ENCODE measurements around the gene PRSS50. TPM values are rescaled to one million over a fixed set of nuclear protein-coding genes. Genes with fewer than 3 reads are reported as not detected.

PRSS50 gene
- total RNA-seq, 1 donor from 2014 or later = not detected

- peak; percentile 21 to 46 for DNase-seq (ENCODE audit: low read depth in 2 of 2)
These were observed 25.1 kb downstream of the PRSS50 start for GRCh38 chr3:46692566-46692990.

- DNase-seq (ENCODE audit: low read depth in 2 of 2) = peak in 1 of 2 donors; percentile 26
These were observed 26.9 kb downstream of the PRSS50 start for GRCh38 chr3:46690798-46691197.

- no peak for DNase-seq (ENCODE audit: low read depth in 2 of 2)
These were observed 32.2 kb downstream of the PRSS50 start for GRCh38 chr3:46685446-46685845.

- DNase-seq (ENCODE audit: low read depth in 2 of 2) = no peak
These were observed 32.8 kb downstream of the PRSS50 start for GRCh38 chr3:46684891-46685290.

DNA sequence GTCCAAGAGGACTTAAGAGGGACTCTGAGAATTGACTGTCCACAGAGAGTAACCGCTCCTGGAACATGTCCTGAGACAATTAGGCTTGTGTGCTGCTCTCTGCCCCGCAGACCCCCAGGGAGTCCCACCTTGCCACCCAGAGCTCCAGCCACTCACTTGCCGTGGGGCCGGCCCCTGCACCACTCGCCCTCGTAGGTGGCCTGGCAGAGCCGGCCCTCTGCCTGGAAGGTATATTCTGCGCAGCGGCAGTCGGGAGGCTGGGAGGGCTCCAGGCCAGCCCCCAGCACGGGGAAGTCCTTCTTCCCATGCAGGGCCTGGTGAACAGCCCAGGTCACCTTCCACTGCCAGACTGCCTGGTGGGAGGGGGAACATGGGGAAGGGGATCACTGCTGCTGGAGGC lies 34.7 kb downstream of the PRSS50 start:
- no peak for DNase-seq (ENCODE audit: low read depth in 2 of 2)

DNA sequence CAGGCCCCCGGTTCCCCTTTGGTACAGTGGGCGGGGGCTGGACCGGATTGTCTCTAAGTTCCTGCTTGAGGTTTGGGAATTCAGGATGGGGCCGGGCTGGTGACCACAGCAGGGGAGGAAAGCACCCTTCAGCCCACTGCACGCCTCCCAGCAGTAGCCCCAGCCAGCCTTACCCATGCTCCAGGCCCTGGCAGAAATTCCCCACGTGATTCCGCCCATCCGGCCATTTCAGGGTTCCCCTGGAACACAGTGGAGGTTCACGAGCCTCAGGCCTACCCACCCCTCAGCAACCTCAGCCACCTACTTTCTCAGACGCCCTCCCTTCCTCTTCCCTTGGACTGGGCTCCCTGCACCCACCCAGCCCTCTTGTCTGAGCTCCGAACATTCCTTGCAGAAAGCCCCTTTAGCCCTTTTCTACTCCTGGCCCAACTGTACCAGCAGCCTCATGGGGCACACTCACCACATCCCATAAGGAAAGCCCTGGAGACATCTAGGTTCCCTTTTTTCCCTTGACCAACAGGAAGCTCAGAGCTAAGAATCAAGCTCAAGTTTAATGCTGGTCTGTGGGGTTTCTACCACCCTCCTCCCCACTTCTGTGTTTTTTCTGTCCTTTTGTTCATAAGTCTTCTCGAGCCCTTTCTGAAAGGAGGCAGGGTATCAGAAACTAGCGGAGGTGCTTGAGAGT lies 35.7 kb downstream of the PRSS50 start:
- DNase-seq (ENCODE audit: low read depth in 2 of 2) = no peak

DNA sequence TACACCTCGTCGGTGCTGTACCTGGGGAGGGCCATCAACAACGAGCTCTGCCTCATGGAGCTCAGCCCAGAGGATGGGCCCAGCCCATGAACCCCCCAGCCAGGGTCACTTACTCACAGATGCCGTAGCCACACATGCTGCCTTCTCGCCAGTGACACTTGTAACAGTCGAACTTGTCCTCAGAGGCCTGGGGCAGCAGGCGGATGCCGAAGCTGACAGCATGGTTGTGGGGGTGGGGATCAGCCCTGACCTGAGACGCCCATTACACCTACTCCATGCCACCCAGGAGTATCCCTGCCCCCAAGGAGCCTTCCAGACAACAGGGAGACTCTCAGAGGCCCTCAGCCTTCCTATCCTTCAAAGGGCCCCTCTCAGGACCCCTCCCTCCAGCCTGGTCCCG lies 36.3 kb downstream of the PRSS50 start:
- DNase-seq (ENCODE audit: low read depth in 2 of 2) = no peak

DNA sequence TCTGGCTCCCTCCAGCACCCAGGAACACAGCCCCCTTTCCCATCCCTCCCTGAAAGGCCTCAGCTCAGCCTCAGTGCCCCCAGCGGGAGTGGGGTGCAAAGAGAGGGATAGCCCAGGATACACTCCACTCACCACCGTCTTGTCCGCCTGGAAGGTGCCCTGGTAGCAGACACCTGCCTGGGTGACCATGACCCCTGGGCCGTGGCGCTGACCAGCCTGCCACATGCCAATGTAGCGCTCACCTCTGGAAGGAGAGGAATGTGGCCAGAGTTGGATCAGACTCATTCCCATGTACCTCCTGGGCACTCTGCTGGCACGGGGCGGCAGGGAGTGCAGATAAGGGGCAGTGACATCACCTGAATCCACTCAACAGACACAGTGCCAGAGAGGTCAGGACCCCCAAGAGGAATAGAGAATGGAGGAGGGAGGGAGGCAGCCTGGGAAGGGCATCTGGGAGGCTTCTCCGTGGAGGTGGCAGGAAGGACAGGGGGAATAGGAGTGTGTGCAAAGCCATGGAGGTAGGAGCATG lies 37.3 kb downstream of the PRSS50 start:
- DNase-seq (ENCODE audit: low read depth in 2 of 2) = no peak

DNA sequence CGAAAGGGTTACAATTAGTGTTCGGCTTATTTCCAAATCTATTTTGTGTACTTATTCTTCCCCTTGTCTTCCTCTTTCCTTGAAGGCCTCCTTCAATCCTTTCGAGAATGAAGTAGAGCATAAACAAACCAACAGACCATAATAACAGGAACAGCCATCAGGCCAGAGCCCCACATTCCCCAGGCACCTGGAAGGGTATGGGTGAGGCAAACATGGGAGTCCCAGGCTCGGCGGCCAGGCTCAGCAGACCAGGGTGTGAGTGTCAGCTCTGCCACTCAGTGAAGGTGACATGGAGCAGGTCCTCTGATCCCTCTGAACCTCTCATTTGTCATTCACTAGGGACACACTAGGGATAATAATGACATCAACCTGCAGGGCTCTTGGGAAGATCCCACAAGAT lies 38.0 kb downstream of the PRSS50 start:
- no peak for DNase-seq (ENCODE audit: low read depth in 2 of 2)

GRCh38 chr3:46678280-46678679 lies 39.4 kb downstream of the PRSS50 start:
- no peak for DNase-seq (ENCODE audit: low read depth in 2 of 2)

DNA sequence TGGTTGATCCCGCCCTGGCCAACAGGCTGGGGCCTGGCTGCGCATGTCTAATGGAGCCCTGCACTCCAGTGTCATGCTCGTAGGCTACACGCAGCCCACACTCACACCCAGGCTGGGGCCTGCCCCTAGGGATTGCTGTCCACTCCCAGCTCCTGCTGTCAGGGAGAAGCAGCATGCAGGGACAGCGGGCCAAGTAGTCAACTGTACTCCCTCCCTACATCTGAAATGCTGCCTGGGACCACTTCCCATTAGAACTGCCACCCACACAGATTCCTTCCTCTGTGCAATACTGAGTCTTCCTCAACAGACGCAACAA lies 40.3 kb downstream of the PRSS50 start:
- no peak for DNase-seq (ENCODE audit: low read depth in 2 of 2)

DNA sequence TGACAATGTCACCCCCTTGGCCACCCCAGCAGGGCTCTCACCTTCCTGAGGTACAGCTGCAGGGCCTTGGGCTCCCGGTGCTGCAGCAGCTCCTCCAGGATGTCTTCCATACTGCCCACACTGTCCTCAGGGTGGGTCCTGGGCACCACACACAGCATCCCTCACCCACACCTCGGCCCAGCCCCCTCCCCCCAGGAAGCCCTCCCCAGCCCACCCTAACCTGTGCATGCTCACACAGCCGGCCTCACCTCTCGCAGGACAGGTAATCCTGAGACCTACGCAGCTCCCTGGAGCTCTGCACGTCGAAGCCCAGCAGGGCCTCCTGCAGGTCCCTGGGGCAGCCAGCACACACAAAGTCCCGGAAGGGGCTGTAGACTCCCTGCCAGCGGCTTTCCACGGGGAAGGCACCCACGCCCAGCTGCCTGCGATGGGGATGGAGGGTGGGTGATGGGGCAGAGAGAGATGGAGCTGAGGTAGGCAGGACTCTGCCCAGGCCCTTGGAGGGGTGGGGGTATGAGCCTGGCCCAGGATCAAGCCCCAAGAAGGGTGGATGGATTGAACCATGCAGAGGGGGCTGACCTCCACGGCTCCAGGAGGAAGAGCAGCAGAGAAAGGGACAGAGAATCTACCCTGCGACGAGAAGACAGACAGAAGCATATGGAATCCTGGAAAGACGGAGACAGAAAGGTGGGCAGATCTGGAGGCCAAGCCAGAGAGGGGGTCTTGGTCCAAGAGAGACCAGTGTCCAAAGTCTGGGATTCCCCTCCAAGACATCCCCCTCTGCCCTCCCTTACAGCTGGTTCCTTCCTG lies 40.9 kb downstream of the PRSS50 start:
- DNase-seq (ENCODE audit: low read depth in 2 of 2) = no peak

GRCh38 chr3:46675843-46676567 lies 41.7 kb downstream of the PRSS50 start:
- DNase-seq (ENCODE audit: low read depth in 2 of 2) = no peak

- DNase-seq (ENCODE audit: low read depth in 2 of 2) = no peak
These were observed 42.2 kb downstream of the PRSS50 start for GRCh38 chr3:46675426-46675825.

GRCh38 chr3:46674031-46674845 lies 43.4 kb downstream of the PRSS50 start:
- DNase-seq (ENCODE audit: low read depth in 2 of 2) = no peak

GRCh38 chr3:46673151-46674030 lies 44.3 kb downstream of the PRSS50 start:
- no peak for DNase-seq (ENCODE audit: low read depth in 2 of 2)

GRCh38 chr3:46672349-46672695 lies 45.3 kb downstream of the PRSS50 start:
- no peak for DNase-seq (ENCODE audit: low read depth in 2 of 2)

- no peak for DNase-seq (ENCODE audit: low read depth in 2 of 2)
These were observed 45.9 kb downstream of the PRSS50 start for GRCh38 chr3:46671541-46672348.

DNA sequence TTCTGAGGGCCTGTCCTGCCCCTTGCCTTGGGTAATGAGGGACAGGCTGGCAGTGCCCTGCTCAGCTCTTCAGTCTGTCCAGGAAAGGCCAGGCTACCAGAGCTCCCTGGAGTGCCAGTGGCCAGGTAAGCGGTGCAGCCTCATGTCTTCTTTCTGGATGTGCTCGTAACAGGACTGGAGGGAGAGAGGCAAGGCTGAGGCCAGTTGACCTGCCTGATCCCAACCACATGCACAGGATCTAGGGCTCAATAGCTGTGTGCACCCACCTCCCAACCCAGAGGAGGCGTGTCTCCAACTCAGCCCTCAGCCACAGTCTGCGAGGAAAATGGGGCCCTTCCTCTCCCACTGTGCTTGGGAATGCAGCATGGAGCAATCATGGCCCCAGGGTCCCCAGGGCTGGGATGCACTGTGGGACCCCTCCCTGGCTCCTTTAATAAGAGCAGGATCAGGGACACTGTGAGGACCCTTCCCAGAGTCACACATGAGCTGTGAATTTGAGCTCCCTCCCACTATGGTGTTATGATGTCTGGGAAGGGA lies 46.7 kb downstream of the PRSS50 start:
- DNase-seq (ENCODE audit: low read depth in 2 of 2) = no peak

Data from dermis microvascular lymphatic vessel endothelial cell (primary cell).